HK-2 (cell line): Measurements from ENCODE around the gene MRPS12.
A peak's percentile ranks its signal among the peaks of the same experiment; 100 is the strongest.

Experiments used
- DNase-seq: peaks from one replicate; pipeline ENCODE4 v3.0.0-alpha.2; 2018; ENCODE audit not compliant: unreplicated experiment

Gene MRPS12

GRCh38 chr19:38911388-38912001, 19.2 kb upstream of the MRPS12 start:
- no peak for DNase-seq

GRCh38 chr19:38912600-38913514, 17.9 kb upstream of the MRPS12 start:
- DNase-seq = no peak

GRCh38 chr19:38913958-38914357, 16.8 kb upstream of the MRPS12 start:
- no peak for DNase-seq

GRCh38 chr19:38915329-38916321, 15.1 kb upstream of the MRPS12 start:
- no peak for DNase-seq

- no peak for DNase-seq
These were observed 13.2 kb upstream of the MRPS12 start for GRCh38 chr19:38917516-38917915.

GRCh38 chr19:38917921-38918491, 12.7 kb upstream of the MRPS12 start:
- peak; percentile 26 for DNase-seq

- DNase-seq = no peak
These were observed 12.2 kb upstream of the MRPS12 start for GRCh38 chr19:38918526-38918925.

GRCh38 chr19:38919837-38920601, 10.7 kb upstream of the MRPS12 start:
- DNase-seq = no peak

- no peak for DNase-seq
These were observed 9.9 kb upstream of the MRPS12 start for GRCh38 chr19:38920602-38921419.

- DNase-seq = no peak
These were observed 9.1 kb upstream of the MRPS12 start for GRCh38 chr19:38921420-38922274.

GRCh38 chr19:38922482-38922881, 8.3 kb upstream of the MRPS12 start:
- no peak for DNase-seq

GRCh38 chr19:38924388-38924787, 6.4 kb upstream of the MRPS12 start:
- DNase-seq = no peak

- no peak for DNase-seq
These were observed 2.2 kb upstream of the MRPS12 start for GRCh38 chr19:38928391-38929001.

- DNase-seq = peak; percentile 95
These were observed 592 bp upstream of the MRPS12 start, which contains the start of gene SARS2 for GRCh38 chr19:38929929-38930775. Gene SARS2 (minus strand): TSS chr19:38930763. CDS start chr19:38930736, 27 bp downstream.

- no peak for DNase-seq
These were observed 713 bp downstream of the MRPS12 start for GRCh38 chr19:38931521-38931793.

- DNase-seq = no peak
These were observed 1.9 kb downstream of the MRPS12 start for GRCh38 chr19:38932425-38933179.

- no peak for DNase-seq
These were observed 2.8 kb downstream of the MRPS12 start for GRCh38 chr19:38933544-38933943.
